Prostate gland (tissue), 2 donors: Measurements from ENCODE around the gene SMYD3. TPM values are rescaled to one million over a fixed set of nuclear protein-coding genes. Genes with fewer than 3 reads are reported as not detected.

ENCODE experiments used
- DNase-seq: peaks from one replicate; pipeline ENCODE4 v3.0.0-alpha.2; 2019; ENCODE audit warnings: low spot score
- H3K27ac ChIP-seq, 2 donors: fragments of 200-600 bp; sonication (generic); 2 replicates each; pipeline ENCODE4 v1.5.1; 2017 to 2019
- H3K27me3 ChIP-seq: fragments of 200-600 bp; sonication (generic); replicated peaks from 2 replicates; pipeline ENCODE4 v1.5.1; 2019; ENCODE audit not compliant: insufficient read depth
- H3K36me3 ChIP-seq, 2 donors: fragments of 200-600 bp; sonication (generic); 1 replicate in 1 of 2; 2 replicates in 1 of 2; pipeline versions ENCODE4 v1.5.1 to v1.8.1; 2017 to 2019
- H3K4me1 ChIP-seq: fragments of 200-600 bp; sonication (generic); replicated peaks from 2 replicates; pipeline ENCODE4 v1.5.1; 2019
- H3K4me3 ChIP-seq, 2 donors: fragments of 200-600 bp; sonication (generic); 2 replicates each; pipeline ENCODE4 v1.5.1; 2017 to 2019
- H3K9me3 ChIP-seq: fragments of 200-600 bp; sonication (generic); 2 replicates; pipeline ENCODE4 v1.5.1; 2017
- POLR2A ChIP-seq: fragments of 450-650 bp; IDR thresholded peaks from one replicate; pipeline ENCODE4 v1.6.1; 2016; ENCODE audit warnings: antibody characterized with exemption, mild to moderate bottlenecking
- POLR2AphosphoS5 ChIP-seq: sonication (generic); formaldehyde crosslinking; IDR thresholded peaks from one replicate; pipeline ENCODE4 v1.6.1; 2017; ENCODE audit warnings: antibody characterized with exemption
- WGBS: methylation state at CpG from one replicate; pipeline ENCODE4 v1.1.5; 2018; 5-methylcytosine and 5-hydroxymethylcytosine counted together
- intact Hi-C: fragments of 100-400 bp; cut with DNase I; formaldehyde crosslinking; loops from one replicate; pipeline ENCODE4 v1.14.2; 2022
- total RNA-seq, 2 donors: library from RNA; depleted of rRNA; stranded (reverse); fragments of >200 nt; gene quantifications; one replicate each; pipeline ENCODE4 v1.1.0, GENCODE V29; 2016
- TF ChIP-seq, protein P1 (sequence below), 4 experiments: fragments of 200-600 bp in 2 of 4; fragments of 450-650 bp in 2 of 4; sonication (generic) in 2 of 4; IDR thresholded peaks; 1 replicate in 3 of 4; 2 replicates in 1 of 4; pipeline ENCODE4 v1.5.1; 2016 to 2019; ENCODE audit warnings: antibody characterized with exemption in 4 of 4, mild to moderate bottlenecking in 2 of 4, moderate library complexity in 2 of 4

The SMYD3 gene
- total RNA-seq, 2 donors from 2014 or later: 19.8 to 23.9 TPM

DNA sequence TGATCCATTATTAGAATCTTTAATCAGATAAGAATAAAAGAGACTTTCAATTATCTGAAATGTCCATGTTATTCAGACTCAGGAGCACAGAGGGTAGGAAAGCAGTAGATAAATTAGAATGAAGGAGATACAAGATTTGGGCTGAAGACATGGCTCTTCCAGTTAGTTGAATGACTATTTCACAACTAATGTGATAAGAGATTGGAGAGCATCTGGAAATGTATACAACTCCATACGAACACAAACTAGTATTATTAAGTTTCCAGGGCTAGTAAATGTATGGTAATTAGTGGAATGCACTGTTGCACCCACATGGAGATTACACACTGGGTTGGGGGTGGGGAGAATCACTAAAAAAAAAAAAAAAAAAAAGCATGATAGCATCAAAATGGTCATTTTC lies 734.3 kb downstream of the SMYD3 start:
- no peak for DNase-seq
- WGBS: 84% methylated on average over 1 of the region's 1 CpG
- Histone ChIP-seq H3K27me3 (no peaks in the 10 kb centered on the region), H3K27ac (no peak overlapping the region), H3K9me3 (no peaks in the 10 kb centered on the region), H3K36me3 (no peaks in the 10 kb centered on the region), H3K4me3 (no peak overlapping the region), H3K4me1 (no peaks in the 10 kb centered on the region)
- TF ChIP-seq POLR2AphosphoS5 (no peak), POLR2A (no peak)
- TF ChIP-seq, protein P1, sequence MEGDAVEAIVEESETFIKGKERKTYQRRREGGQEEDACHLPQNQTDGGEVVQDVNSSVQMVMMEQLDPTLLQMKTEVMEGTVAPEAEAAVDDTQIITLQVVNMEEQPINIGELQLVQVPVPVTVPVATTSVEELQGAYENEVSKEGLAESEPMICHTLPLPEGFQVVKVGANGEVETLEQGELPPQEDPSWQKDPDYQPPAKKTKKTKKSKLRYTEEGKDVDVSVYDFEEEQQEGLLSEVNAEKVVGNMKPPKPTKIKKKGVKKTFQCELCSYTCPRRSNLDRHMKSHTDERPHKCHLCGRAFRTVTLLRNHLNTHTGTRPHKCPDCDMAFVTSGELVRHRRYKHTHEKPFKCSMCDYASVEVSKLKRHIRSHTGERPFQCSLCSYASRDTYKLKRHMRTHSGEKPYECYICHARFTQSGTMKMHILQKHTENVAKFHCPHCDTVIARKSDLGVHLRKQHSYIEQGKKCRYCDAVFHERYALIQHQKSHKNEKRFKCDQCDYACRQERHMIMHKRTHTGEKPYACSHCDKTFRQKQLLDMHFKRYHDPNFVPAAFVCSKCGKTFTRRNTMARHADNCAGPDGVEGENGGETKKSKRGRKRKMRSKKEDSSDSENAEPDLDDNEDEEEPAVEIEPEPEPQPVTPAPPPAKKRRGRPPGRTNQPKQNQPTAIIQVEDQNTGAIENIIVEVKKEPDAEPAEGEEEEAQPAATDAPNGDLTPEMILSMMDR (IDR thresholded peaks at IDR 0.05): no peak
- intact Hi-C loops: no loop called here

DNA sequence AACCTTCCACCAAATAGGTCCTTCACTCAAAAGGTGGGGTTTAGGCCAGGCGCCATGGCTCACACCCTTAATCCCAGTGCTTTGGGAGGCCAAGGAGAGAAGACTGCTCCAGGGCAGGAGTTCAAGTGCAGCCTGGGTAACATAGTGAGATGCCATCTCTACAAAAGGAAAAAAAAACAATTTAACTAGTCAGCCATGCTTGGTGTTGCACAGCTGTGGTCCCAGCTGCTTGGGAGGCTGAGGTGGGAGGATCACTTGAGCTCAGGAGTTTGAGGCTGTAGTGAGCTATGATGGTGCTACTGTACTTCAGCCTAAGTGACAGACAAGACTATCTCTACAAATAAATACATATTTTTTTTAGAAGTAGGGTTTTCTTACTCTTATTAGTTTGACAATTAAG lies 734.8 kb downstream of the SMYD3 start:
- no peak for DNase-seq
- intact Hi-C loops: no loop called here
- TF ChIP-seq, protein P1 (IDR thresholded peaks at IDR 0.05): no peak
- no peak for TF ChIP-seq POLR2AphosphoS5
- TF ChIP-seq POLR2A: no peak
- Histone ChIP-seq H3K4me1 (no peaks in the 10 kb centered on the region), H3K27ac (no peak overlapping the region), H3K27me3 (no peaks in the 10 kb centered on the region), H3K36me3 (no peaks in the 10 kb centered on the region), H3K4me3 (no peak overlapping the region), H3K9me3 (no peaks in the 10 kb centered on the region)
- 84% methylated on average over 1 of the region's 1 CpG for WGBS

DNA sequence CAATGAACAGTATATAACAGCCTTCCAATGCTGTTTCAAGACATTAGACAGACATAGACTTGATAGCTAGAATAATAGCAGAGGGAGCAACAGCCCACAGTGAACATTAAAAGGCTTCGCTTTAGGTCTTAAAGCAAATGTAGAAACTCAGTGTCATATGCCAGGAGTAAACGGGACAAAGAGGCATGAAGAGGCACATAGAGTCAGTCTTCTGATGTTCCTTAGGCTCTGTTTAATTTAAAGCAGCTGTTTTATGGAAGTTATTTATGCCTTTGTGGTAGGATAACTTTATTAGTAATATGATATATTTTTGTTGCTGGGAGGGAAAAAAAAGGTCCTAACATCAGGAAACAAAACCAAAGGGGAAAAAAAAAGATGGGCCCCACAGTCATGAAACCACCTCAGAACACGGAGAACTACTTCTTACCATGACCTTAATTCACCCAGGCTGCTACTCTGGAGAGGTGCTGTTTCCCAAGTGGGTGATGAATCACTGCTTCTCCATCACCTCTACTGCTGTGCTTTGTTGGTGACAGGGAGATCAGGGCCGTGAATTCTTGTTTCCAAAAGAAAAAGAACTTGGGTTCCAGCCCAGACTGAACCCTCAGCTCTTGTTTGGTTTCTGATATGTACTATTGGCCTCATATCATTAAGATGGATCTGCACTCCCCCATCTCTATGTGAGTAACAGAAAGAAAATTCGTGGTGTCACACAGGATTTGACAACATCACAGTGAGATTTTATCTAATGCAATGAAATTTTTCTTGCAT lies 735.4 kb downstream of the SMYD3 start:
- Histone ChIP-seq H3K27me3 (no peaks in the 10 kb centered on the region), H3K4me1 (no peaks in the 10 kb centered on the region), H3K4me3 (no peak overlapping the region), H3K9me3 (no peaks in the 10 kb centered on the region), H3K27ac (no peak overlapping the region), H3K36me3 (no peaks in the 10 kb centered on the region)
- 28% methylated on average over 5 of the region's 5 CpGs for WGBS
- intact Hi-C loops: no loop called here
- no peak for DNase-seq
- TF ChIP-seq POLR2AphosphoS5 (no peak), POLR2A (no peak)
- TF ChIP-seq, protein P1 (IDR thresholded peaks at IDR 0.05): no peak

DNA sequence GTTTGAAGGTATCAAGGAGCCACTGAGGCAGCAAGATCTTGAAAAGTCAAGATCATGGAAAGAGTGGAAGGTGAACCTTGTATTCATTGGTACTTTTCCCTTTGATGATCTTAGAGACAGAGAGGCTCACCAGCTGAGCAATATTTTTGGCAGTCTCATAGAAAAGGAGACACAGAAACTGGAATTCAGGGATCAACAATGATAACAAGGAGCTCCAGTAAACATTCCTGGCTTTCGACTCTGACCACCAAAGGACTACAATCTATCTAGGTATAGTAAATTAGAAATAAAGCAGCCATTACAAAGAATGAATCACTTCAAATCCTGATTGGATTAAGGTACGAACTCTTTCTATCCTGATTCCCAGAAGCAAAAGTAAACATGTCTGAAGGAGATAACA lies 736.9 kb downstream of the SMYD3 start:
- Histone ChIP-seq H3K9me3 (no peaks in the 10 kb centered on the region), H3K4me1 (no peaks in the 10 kb centered on the region), H3K27ac (no peak overlapping the region), H3K4me3 (no peak overlapping the region), H3K27me3 (no peaks in the 10 kb centered on the region), H3K36me3 (no peaks in the 10 kb centered on the region)
- no peak for DNase-seq
- 93% methylated on average over 2 of the region's 2 CpGs for WGBS
- intact Hi-C loops: no loop called here
- TF ChIP-seq POLR2A (no peak), POLR2AphosphoS5 (no peak)
- TF ChIP-seq, protein P1 (IDR thresholded peaks at IDR 0.05): no peak

DNA sequence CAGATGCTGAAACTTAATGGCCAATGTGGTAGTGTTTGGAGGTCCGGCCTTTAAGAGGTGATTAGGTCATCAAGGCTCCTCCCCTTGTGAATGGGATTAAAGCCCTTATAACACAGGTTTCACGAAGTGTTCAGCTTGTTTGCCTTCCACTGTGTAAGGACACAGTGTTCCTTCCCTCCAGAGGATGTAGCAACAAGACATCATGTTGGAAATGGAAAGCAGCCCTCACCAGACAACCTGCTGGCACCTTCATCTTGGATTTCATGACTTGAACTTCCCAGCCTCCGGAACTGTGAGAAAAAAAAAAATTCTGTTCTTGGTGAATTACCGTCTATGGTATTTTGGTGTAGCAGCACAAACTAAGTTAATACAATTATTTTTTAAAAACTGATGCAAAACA lies 738.5 kb downstream of the SMYD3 start:
- 68% methylated on average over 4 of the region's 4 CpGs for WGBS
- intact Hi-C loops: no loop called here
- TF ChIP-seq POLR2A (no peak), POLR2AphosphoS5 (no peak)
- TF ChIP-seq, protein P1 (IDR thresholded peaks at IDR 0.05): no peak

More for the DNA sequence above, 738.5 kb downstream of the SMYD3 start:
- H3K4me1 ChIP-seq: no peaks in the 10 kb centered on the region
- H3K27ac ChIP-seq: no peak overlapping the region
- no peak for DNase-seq
- H3K9me3 ChIP-seq: no peaks in the 10 kb centered on the region
- H3K36me3 ChIP-seq: no peaks in the 10 kb centered on the region
- H3K27me3 ChIP-seq: no peaks in the 10 kb centered on the region
- no peak overlapping the region for H3K4me3 ChIP-seq
